ENCODE data around the gene ATAD3A.
"Not testable (repeated sequence)": the region's sequence is repeated elsewhere in the genome, so short reads cannot be mapped to it uniquely, and the experiment has no call there.

- TF ChIP-seq CTCF (IDR thresholded peaks at IDR 0.05; ENCODE audit: poor library complexity); EZH2 (IDR thresholded peaks at IDR 0.05; ENCODE audit: borderline replicate concordance); EZH2phosphoT487 (IDR thresholded peaks at IDR 0.05; ENCODE audit: low read depth, severe bottlenecking, unreplicated experiment): not testable (repeated sequence)
Observed at GRCh38 chr1:1509465-1509850, 2.5 kb upstream of the ATAD3A start.

Measured in hepatocyte (in vitro differentiated cells).